GM12864 (cell line): ENCODE measurements around the gene CDH6.

Experiments used
- DNase-seq: peaks from one replicate; pipeline ENCODE4 v3.0.0-alpha.2; 2011; ENCODE audit warnings: low read depth
- H3K4me3 ChIP-seq: 2 replicates; pipeline ENCODE4 v1.5.1; 2011; ENCODE audit warnings: mild to moderate bottlenecking, low read depth, low read length, control low read depth
- TF ChIP-seq, protein P1 (sequence below): IDR thresholded peaks from 2 replicates; pipeline ENCODE4 v1.5.1; 2011; ENCODE audit warnings: low read depth, mild to moderate bottlenecking, moderate library complexity, low read length, control low read depth, inconsistent platforms; ENCODE audit errors: missing control alignments

Gene CDH6

DNA sequence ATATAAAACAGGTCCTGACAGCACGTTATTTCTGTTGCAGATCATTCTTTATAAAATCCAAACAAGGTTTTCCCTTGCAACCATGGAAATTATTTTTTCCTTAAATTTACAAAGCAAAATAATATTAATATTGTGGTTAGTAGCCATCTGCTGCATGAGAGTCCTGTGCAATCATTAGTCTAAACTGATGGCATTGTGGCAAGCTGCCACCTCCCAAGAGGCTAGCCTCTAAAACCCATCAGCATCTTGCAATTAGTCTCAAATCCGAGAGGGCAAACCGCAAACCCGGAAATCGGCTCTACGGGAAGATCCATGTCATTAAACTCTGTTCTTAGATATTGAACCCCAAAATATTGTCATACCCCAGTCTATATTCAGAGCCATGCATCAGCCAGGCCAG is 11.3 kb upstream of the CDH6 start:
- H3K4me3 ChIP-seq = no peak overlapping the region
- DNase-seq = no peak
- TF ChIP-seq, protein P1, sequence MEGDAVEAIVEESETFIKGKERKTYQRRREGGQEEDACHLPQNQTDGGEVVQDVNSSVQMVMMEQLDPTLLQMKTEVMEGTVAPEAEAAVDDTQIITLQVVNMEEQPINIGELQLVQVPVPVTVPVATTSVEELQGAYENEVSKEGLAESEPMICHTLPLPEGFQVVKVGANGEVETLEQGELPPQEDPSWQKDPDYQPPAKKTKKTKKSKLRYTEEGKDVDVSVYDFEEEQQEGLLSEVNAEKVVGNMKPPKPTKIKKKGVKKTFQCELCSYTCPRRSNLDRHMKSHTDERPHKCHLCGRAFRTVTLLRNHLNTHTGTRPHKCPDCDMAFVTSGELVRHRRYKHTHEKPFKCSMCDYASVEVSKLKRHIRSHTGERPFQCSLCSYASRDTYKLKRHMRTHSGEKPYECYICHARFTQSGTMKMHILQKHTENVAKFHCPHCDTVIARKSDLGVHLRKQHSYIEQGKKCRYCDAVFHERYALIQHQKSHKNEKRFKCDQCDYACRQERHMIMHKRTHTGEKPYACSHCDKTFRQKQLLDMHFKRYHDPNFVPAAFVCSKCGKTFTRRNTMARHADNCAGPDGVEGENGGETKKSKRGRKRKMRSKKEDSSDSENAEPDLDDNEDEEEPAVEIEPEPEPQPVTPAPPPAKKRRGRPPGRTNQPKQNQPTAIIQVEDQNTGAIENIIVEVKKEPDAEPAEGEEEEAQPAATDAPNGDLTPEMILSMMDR = no peak

DNA sequence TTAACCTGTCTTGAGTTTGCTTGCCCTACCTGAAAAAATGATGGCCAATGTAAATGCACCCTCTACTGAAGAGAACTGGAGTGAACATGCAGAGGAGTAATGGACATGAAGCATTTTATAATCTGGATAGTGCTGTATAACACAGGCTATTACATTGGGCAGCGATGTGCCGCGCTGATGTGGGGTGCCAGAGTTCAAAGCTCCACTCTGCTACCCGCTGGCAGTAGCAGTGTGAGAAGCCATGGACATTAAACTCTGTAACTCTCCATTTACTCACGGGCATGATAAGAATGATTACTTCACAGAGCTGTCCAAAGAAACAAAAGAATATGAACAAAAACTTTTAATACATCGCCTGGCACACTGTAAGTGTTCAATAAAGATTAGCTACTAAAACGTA is 7.5 kb upstream of the CDH6 start:
- no peak for DNase-seq
- TF ChIP-seq, protein P1 = no peak
- no peak overlapping the region for H3K4me3 ChIP-seq

DNA sequence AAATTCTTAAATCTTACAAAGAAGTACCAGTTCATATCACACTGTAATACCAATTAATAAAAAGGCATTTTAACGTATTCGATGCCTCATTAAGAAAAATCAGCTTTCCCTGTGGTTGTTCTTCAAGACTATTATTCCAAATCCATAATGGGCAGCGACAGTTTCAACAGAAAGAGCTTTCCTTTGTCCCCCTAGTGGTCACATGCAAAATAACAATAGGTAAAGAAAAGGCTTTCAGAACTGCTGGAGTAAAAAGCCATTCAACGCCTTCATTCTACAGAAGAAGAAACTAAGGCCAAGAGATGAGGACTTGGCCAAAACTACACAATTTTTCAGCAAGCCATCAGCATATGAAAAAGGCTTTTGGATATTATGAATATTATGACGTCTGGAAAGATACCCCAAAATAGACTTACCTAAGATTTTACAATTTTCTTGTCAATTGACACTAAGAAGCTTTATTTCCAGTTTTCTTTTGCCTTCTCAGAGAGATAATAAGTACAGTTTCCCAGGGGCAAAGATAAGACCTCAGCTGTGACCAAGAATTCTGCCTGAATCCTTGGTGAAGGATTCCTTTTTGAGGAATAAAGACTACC is 6.7 kb upstream of the CDH6 start:
- H3K4me3 ChIP-seq = no peak overlapping the region
- no peak for DNase-seq
- TF ChIP-seq, protein P1 = peak; percentile 78

DNA sequence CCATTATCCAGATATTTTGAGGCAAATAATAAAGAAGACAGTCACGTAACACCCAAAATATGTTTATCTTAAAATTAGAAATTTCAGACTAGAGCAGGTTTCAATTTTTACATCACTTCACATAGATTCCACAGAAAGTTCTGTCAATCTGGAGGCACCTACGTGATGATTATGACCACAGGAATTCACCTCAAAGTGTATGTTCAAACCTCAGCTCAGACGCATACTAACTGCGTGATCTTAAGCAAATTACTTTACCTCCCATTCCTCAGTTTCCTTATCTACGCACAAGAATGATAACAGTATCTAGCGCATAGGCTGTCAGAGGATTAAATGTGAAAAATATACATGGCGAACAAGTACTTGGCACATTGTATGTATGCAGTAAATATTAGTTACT is 5.9 kb upstream of the CDH6 start:
- H3K4me3 ChIP-seq = no peak overlapping the region
- DNase-seq = no peak
- TF ChIP-seq, protein P1 = no peak

DNA sequence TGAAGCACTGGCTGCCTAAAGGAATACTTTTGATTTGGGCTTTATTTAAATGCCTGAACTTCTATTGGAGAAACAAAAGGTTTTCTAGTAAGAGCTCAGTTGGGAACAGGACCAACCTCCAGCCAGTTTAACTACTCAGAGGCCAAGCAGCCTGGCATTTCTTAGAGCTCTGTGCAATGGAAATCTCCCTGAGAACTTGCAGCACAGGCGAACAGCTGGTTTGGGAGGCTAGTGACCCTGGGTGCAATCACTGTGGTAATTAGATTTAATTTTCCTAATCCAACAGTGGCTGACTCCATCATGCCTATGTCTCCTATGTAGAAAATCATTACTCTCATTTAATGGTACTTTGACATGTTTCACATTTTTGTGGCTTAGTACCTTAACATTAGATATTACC is 1.0 kb upstream of the CDH6 start:
- H3K4me3 ChIP-seq = no peak overlapping the region
- TF ChIP-seq, protein P1 = no peak
- no peak for DNase-seq

DNA sequence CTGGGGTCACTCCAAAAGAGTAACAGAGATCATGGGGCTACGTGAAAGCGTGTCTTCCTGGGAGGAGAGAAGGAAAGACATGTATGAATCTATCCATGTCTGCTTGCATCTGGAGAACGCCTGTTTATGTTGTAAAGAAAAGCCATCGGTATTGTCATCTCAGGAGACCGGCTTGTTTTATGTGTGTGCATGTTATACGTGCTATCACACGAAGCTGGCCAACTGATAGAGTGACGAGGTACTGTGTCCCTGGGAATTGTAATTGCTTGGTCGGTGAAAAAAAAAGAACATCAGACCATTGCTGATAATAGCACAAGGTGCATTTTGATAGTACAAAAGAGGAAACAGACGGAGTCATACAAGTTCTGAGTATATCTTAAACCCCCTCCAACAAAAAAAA is 370 bp upstream of the CDH6 start:
- H3K4me3 ChIP-seq = no peak overlapping the region
- DNase-seq = no peak
- TF ChIP-seq, protein P1 = no peak

DNA sequence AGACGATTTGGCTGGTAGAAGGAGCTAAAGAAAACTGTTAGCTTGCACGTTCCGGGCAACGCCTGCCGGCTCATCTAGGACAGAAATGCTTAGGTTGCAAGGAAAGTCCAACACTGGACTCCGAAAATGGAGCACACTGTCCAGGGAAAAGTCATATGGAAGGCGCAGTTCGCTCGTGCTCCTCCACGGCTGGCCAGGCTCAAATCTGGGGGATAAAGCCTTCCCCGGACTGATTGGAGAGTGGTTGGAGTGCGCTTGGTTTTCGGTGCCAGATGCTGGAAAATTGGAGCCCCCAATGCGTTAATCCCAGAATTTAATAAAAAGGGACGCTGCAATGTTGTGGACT is 955 bp downstream of the CDH6 start:
- no peak for DNase-seq
- TF ChIP-seq, protein P1 = no peak
- H3K4me3 ChIP-seq = no peak overlapping the region
